ENCODE data around the gene STYXL2. TPM values are rescaled to one million over a fixed set of nuclear protein-coding genes. Genes with fewer than 3 reads are reported as not detected.

The STYXL2 gene
- total RNA-seq, 1 donor from 2014 or later: not detected

DNA sequence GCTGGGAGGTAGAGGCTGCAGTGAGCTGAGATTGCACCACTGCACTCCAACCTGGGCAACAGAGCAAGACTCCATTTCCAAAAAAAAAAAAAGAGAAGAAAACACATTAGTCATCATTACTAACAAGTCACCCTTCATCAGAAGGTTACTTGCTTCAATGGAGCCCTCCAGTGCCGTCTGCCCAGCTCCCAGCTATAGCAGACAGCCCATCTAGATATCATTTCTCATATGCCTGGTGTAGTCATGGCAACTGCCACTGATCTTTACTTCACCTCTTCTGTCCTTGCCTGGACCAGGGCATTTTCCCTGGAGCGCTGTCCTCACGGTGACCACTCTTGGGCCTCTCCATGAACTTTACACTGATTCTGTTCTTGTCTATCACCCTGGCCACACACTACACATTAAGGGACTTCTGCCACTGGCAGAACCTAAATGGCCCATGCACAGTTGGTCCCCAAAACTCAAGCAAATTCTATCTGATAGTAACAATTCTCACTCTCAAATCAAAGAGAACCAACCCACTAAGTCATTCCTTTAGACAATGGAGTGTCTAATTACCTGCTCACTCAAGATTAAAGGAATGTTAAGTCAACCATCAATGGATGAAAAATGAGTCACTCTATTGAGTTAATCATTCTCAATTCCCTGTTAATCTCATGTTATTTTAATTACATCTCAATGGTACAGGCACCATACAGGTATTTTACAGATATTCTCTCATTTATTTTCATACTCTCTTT lies 16.6 kb upstream of the STYXL2 start:
- DNase-seq (ENCODE audit: low read depth): peak; percentile 86
- TF ChIP-seq CTCF (conservative IDR thresholded peaks at IDR 0.05; ENCODE audit: low read depth, low read length): no peak
- no peak overlapping the region for H3K4me3 ChIP-seq (ENCODE audit: low read depth, low read length)

DNA sequence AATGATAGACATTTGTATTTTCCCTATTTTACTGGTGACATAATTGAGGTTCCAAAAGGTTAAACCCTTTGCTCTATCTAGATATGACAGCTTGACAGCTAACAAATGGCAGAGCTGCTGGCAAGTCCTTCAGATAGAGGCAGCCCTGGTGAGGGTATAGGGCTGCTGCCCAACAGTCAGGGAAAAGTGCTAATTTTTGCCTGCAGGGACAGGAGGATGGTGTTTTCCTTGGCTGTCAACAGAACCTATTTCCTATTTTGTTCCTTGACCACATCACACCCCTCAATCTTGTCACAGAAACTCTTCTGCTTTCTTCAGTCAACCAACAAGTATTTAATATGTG lies 16.0 kb upstream of the STYXL2 start:
- TF ChIP-seq CTCF (conservative IDR thresholded peaks at IDR 0.05; ENCODE audit: low read depth, low read length): no peak
- H3K4me3 ChIP-seq (ENCODE audit: low read depth, low read length): no peak overlapping the region
- no peak for DNase-seq (ENCODE audit: low read depth)

DNA sequence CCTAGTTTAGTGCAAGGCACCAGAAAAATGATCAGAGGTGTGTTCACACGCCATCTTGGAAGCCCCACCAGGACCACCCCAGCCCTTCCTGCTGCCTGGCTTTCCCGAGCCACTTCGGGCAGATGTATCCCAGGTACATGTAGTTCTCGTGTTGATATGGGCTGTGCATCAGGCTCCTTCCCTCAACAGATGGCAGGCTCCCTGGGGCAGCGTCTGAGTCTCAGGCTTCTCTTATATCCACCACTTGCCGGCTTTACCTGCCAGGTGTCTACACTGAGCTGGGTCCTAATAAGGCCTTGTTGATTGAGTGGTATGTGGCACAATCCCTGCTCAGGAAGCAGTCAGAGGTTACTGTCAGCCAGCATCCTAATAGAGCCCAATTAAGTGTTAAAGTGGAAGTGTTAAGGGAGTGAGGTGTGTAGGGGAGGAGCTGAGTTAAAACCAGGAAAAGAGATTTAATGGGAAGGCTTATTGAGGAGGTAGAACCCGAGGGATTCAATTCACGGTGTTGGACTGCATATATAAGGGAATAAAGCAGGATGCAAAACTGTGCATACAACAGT lies 12.2 kb upstream of the STYXL2 start:
- no peak overlapping the region for H3K4me3 ChIP-seq (ENCODE audit: low read depth, low read length)
- no peak for TF ChIP-seq CTCF (conservative IDR thresholded peaks at IDR 0.05; ENCODE audit: low read depth, low read length)
- no peak for DNase-seq (ENCODE audit: low read depth)

- peak; percentile 57 for DNase-seq (ENCODE audit: low read depth)
- H3K4me3 ChIP-seq (ENCODE audit: low read depth, low read length): no peak overlapping the region
- TF ChIP-seq CTCF (conservative IDR thresholded peaks at IDR 0.05; ENCODE audit: low read depth, low read length): peak; percentile 8
These were observed 11.3 kb upstream of the STYXL2 start for GRCh38 chr1:167082511-167083027.

DNA sequence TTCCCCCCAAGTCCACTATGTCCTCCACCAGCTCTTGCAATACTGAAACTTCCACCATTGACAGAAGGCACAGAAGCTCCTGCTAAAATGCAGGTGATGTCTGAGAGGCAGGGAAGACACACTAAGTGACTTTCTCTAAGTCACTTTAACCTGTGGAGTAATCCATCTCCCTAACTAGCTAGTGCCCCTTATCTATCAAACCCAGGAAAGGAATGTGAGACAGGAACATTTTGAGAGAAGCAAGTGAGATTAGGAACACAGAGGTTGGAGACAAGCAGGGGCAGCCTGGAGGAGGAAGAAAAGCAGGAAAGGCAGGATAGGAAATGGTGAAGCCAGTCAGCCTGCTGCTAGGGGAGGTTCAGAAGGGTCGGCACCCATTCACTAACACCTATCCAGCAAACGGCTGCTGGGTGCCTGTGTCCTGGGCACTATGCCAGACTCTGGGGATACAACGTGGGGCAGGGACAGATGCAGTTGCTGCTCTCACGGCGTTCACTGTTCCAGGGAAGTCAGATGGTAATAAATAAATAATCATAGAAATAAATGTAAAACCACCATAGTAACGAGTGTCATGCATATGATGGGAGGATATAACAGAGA lies 10.7 kb upstream of the STYXL2 start:
- no peak for TF ChIP-seq CTCF (conservative IDR thresholded peaks at IDR 0.05; ENCODE audit: low read depth, low read length)
- DNase-seq (ENCODE audit: low read depth): no peak
- no peak overlapping the region for H3K4me3 ChIP-seq (ENCODE audit: low read depth, low read length)

GRCh38 chr1:167083871-167084270 lies 10.0 kb upstream of the STYXL2 start:
- no peak overlapping the region for H3K4me3 ChIP-seq (ENCODE audit: low read depth, low read length)
- TF ChIP-seq CTCF (conservative IDR thresholded peaks at IDR 0.05; ENCODE audit: low read depth, low read length): no peak
- DNase-seq (ENCODE audit: low read depth): no peak
